ENCODE measurements around the gene NCKAP5.

Gene NCKAP5

DNA sequence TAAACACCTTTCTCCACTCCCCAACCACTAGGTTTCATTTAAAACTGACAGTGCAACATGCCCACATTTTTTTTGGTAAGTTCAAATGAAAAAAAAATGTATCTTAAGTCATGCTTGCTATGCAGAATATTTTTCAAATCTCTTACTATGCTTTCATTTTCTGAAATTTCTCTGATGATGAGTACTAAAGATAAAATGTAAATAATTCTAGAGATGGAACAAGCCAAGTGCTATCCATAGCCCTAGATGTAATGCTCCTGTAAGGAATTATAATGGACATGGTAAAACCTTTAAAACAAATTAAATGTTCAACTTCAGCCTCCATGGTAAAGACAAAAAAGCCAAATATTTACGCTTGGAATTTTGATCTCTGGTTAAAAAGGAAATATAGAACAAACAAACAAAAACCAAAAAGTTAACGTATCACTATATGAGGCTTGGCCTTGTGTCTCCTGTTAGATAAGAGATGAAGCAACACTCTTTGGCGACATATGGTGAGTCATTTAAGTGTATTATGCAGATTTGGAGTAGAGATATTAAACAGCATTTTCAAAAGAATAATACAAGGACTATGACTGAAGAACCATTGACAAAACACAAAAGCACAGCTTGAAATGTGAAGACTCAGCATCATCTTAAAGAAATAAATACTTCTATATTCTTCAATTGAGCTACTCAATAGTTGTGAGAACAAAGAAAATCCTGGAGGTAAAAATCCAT is 506.2 kb downstream of the NCKAP5 start:
- no peak overlapping the region for H3K4me3 ChIP-seq (ENCODE audit: low read depth, low read length)
- TF ChIP-seq, protein P1, sequence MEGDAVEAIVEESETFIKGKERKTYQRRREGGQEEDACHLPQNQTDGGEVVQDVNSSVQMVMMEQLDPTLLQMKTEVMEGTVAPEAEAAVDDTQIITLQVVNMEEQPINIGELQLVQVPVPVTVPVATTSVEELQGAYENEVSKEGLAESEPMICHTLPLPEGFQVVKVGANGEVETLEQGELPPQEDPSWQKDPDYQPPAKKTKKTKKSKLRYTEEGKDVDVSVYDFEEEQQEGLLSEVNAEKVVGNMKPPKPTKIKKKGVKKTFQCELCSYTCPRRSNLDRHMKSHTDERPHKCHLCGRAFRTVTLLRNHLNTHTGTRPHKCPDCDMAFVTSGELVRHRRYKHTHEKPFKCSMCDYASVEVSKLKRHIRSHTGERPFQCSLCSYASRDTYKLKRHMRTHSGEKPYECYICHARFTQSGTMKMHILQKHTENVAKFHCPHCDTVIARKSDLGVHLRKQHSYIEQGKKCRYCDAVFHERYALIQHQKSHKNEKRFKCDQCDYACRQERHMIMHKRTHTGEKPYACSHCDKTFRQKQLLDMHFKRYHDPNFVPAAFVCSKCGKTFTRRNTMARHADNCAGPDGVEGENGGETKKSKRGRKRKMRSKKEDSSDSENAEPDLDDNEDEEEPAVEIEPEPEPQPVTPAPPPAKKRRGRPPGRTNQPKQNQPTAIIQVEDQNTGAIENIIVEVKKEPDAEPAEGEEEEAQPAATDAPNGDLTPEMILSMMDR (IDR thresholded peaks at IDR 0.05; ENCODE audit: low read depth, low read length): no peak

DNA sequence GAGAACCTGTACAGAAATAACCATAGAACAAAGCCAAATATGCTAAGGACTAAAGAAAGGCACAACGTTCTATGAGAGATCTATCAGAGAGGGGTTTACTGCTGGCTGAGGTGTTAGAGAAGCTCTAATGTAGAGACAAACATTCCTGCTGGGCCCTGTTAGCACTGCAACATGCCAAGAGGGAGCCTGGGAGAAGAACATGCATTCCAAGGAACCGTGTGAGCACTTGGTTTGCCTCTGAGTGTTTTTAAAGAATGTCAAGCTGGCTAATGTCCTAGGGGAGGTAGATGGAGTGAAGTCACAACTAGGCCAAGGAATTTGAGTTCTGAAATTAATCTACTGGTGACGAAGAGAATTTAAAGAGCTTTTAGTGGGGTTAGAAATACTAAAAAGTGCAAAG is 514.0 kb downstream of the NCKAP5 start:
- TF ChIP-seq, protein P1 (IDR thresholded peaks at IDR 0.05; ENCODE audit: low read depth, low read length): no peak

GRCh38 chr2:133053541-133053940 is 514.7 kb downstream of the NCKAP5 start:
- H3K4me3 ChIP-seq (ENCODE audit: low read depth, low read length): no peak overlapping the region
- TF ChIP-seq, protein P1 (IDR thresholded peaks at IDR 0.05; ENCODE audit: low read depth, low read length): no peak

More for the DNA sequence above, 514.0 kb downstream of the NCKAP5 start:
- no peak overlapping the region for H3K4me3 ChIP-seq (ENCODE audit: low read depth, low read length)

GRCh38 chr2:133045787-133046186 is 522.5 kb downstream of the NCKAP5 start:
- H3K4me3 ChIP-seq (ENCODE audit: low read depth, low read length): no peak overlapping the region
- TF ChIP-seq, protein P1 (IDR thresholded peaks at IDR 0.05; ENCODE audit: low read depth, low read length): no peak

GRCh38 chr2:133044556-133044955 is 523.7 kb downstream of the NCKAP5 start:
- TF ChIP-seq, protein P1 (IDR thresholded peaks at IDR 0.05; ENCODE audit: low read depth, low read length): no peak
- no peak overlapping the region for H3K4me3 ChIP-seq (ENCODE audit: low read depth, low read length)

DNA sequence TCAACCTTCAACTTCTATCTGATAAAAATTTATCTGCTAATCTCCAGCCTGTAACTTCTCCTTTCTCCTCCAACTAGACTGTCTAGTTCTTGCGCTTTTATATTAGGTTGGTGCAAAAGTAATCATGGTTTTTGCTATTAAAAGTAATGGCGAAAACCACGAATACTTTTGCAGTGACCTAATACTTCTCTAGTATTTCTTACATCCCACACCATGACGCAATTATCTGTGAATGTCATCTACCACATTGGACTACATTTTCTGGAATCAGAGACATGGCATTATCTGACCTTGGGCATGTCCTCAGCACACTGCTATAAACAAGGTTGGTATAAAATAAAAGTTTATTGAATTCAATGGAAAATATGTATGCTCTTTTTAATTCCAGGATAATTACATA is 528.1 kb downstream of the NCKAP5 start:
- TF ChIP-seq, protein P1 (IDR thresholded peaks at IDR 0.05; ENCODE audit: low read depth, low read length): no peak
- H3K4me3 ChIP-seq (ENCODE audit: low read depth, low read length): no peak overlapping the region

DNA sequence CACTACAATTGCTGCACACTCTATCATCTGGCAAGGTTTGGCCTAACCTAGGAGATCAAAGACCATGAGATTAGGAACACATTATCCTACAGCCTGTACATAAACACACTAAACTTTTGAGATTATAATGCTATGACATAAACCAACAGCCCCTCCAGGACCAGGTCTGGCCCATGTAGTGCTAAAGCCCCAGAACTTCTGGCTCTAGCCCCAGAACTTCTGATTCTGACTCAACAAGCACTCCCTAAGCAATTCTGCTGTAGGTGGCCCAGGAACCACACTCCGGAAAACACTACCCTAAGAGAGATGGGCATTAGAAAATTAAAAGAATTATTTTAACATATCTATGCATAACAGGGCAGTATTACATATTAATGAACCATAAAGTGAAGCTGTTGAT is 528.7 kb downstream of the NCKAP5 start:
- H3K4me3 ChIP-seq (ENCODE audit: low read depth, low read length): no peak overlapping the region
- TF ChIP-seq, protein P1 (IDR thresholded peaks at IDR 0.05; ENCODE audit: low read depth, low read length): no peak
